Common myeloid progenitor, CD34-positive (primary cell): ENCODE measurements around the gene EOGT.

Source experiments
- CTCF ChIA-PET: fragments of 350-600 bp; sonication (Branson Sonifier 250); formaldehyde crosslinking; loops from one replicate; lab custom pipeline; 2021; ENCODE audit warnings: antibody characterized with exemption; lab: Charles Lee
- POLR2A ChIA-PET: fragments of 350-600 bp; sonication (Branson Sonifier 250); formaldehyde crosslinking; loops from one replicate; lab custom pipeline; 2021; ENCODE audit warnings: antibody characterized with exemption; lab: Charles Lee
- DNase-seq, 3 donors: peaks; one replicate each; pipeline versions ENCODE4 v3.0.0 to v3.0.0-alpha.2; 2013
- H3K27ac ChIP-seq, 2 experiments: 1 replicate in 1 of 2; 2 replicates in 1 of 2; pipeline ENCODE4 v1.7.0; 2013; ENCODE audit warnings: inconsistent platforms in 2 of 2, low read length in 2 of 2, mild to moderate bottlenecking in 2 of 2, low read depth in 1 of 2, moderate library complexity in 1 of 2; ENCODE audit not compliant: severe bottlenecking in 2 of 2, insufficient read depth in 1 of 2, poor library complexity in 1 of 2
- H3K27me3 ChIP-seq, 5 experiments: replicated peaks in 2 of 5; 1 replicate in 3 of 5; 2 replicates in 2 of 5; pipeline versions ENCODE4 v1.6.1 to v1.7.0; 2013; ENCODE audit warnings: low read length in 4 of 5, mild to moderate bottlenecking in 2 of 5, moderate library complexity in 2 of 5, inconsistent platforms in 1 of 5; ENCODE audit not compliant: insufficient read depth in 5 of 5, control insufficient read depth in 4 of 5
- H3K36me3 ChIP-seq, 4 experiments: 1 replicate in 2 of 4; 2 replicates in 2 of 4; pipeline versions ENCODE4 v1.6.1 to v1.7.0; 2013; ENCODE audit warnings: low read length in 3 of 4, control low read depth in 1 of 4, mild to moderate bottlenecking in 1 of 4; ENCODE audit not compliant: control insufficient read depth in 4 of 4, insufficient read depth in 4 of 4
- H3K4me1 ChIP-seq, 4 experiments: 1 replicate in 3 of 4; 2 replicates in 1 of 4; pipeline versions ENCODE4 v1.6.1 to v1.7.1; 2013; ENCODE audit warnings: low read length in 3 of 4, mild to moderate bottlenecking in 3 of 4, control low read depth in 1 of 4, inconsistent platforms in 1 of 4, moderate library complexity in 1 of 4; ENCODE audit not compliant: control insufficient read depth in 4 of 4, insufficient read depth in 4 of 4; ENCODE audit errors: control extremely low read depth in 1 of 4
- H3K4me3 ChIP-seq, 7 experiments: 1 replicate in 4 of 7; 2 replicates in 3 of 7; pipeline versions ENCODE4 v1.5.1 to v1.7.0; 2013; ENCODE audit warnings: mild to moderate bottlenecking in 7 of 7, low read length in 6 of 7, moderate library complexity in 6 of 7, inconsistent platforms in 2 of 7, low read depth in 2 of 7, control low read depth in 1 of 7; ENCODE audit not compliant: insufficient read depth in 4 of 7, control insufficient read depth in 1 of 7; ENCODE audit errors: extremely low read depth in 1 of 7
- H3K9me3 ChIP-seq, 5 experiments: 1 replicate in 4 of 5; 2 replicates in 1 of 5; pipeline versions ENCODE4 v1.6.1 to v1.7.1; 2013; ENCODE audit warnings: low read length in 4 of 5, mild to moderate bottlenecking in 2 of 5, inconsistent platforms in 1 of 5, low read depth in 1 of 5, moderate library complexity in 1 of 5; ENCODE audit not compliant: control insufficient read depth in 4 of 5, insufficient read depth in 2 of 5; ENCODE audit errors: control extremely low read depth in 1 of 5
- WGBS: methylation state at CpG from one replicate; pipeline ENCODE4 v1.1.5; 2013; ENCODE audit not compliant: insufficient coverage; 5-methylcytosine and 5-hydroxymethylcytosine counted together

The EOGT gene

GRCh38 chr3:69048990-69049389, 35.5 kb upstream of the EOGT start:
- WGBS, result 100% methylated on average over 2 of the region's 2 CpGs

GRCh38 chr3:69044608-69045007, 31.1 kb upstream of the EOGT start:
- Histone ChIP-seq H3K4me3 (no peak overlapping the region), H3K36me3 (peaks cover 27 to 75% (median 41%) of the 10 kb centered on the region in 4 experiments), H3K27ac (no peak overlapping the region), H3K27me3 (no peaks in the 10 kb centered on the region), H3K4me1 (peaks cover 0 to 5% (median 1%) of the 10 kb centered on the region in 4 experiments), H3K9me3 (no peaks in the 10 kb centered on the region)
- WGBS, result 100% methylated on average over 1 of the region's 2 CpGs
- no peak for DNase-seq
- ChIA-PET CTCF (interaction anchor here (0.9 to 2.5 kb wide), 6 partner anchors 14 to 50 kb away, joined by 3 to 8 read pairs (median 3); no protein-coding TSS in a partner anchor), POLR2A (no interaction called here)

More at GRCh38 chr3:69048990-69049389, 35.5 kb upstream of the EOGT start:
- DNase-seq, result no peak
- ChIA-PET POLR2A (interaction anchor here (0.6 kb wide), 1 partner anchor 15 kb away, joined by 5 read pairs; no protein-coding TSS in a partner anchor), CTCF (no interaction called here)
- no peaks in the 10 kb centered on the region for H3K9me3 ChIP-seq
- H3K27me3 ChIP-seq, result no peaks in the 10 kb centered on the region
- peaks cover 14 to 41% (median 26%) of the 10 kb centered on the region in 4 experiments for H3K36me3 ChIP-seq
- H3K4me1 ChIP-seq, result peaks cover 10 to 28% (median 18%) of the 10 kb centered on the region in 4 experiments
- H3K4me3 ChIP-seq, result no peak overlapping the region
- no peak overlapping the region for H3K27ac ChIP-seq

- Histone ChIP-seq H3K9me3 (no peaks in the 10 kb centered on the region), H3K27me3 (no peaks in the 10 kb centered on the region), H3K36me3 (peaks cover 27 to 87% (median 49%) of the 10 kb centered on the region in 4 experiments), H3K4me1 (no peaks in the 10 kb centered on the region), H3K4me3 (no peak overlapping the region), H3K27ac (no peak overlapping the region)
- DNase-seq, result no peak
- 100% methylated on average over 2 of the region's 7 CpGs for WGBS
- POLR2A ChIA-PET, result no interaction called here
- CTCF ChIA-PET, result no interaction called here
Measured at GRCh38 chr3:69033470-69033869, 20.0 kb upstream of the EOGT start.

GRCh38 chr3:69032737-69033136, 19.3 kb upstream of the EOGT start:
- Histone ChIP-seq H3K9me3 (no peaks in the 10 kb centered on the region), H3K27me3 (no peaks in the 10 kb centered on the region), H3K36me3 (peaks cover 29 to 86% (median 46%) of the 10 kb centered on the region in 4 experiments), H3K27ac (no peak overlapping the region), H3K4me1 (no peaks in the 10 kb centered on the region), H3K4me3 (no peak overlapping the region)
- WGBS, result 100% methylated on average over 8 of the region's 9 CpGs
- no peak for DNase-seq
- ChIA-PET POLR2A (no interaction called here), CTCF (interaction anchor here (1.1 kb wide), 1 partner anchor 11 kb away, joined by 4 read pairs; no protein-coding TSS in a partner anchor)

GRCh38 chr3:69032142-69032541, 18.7 kb upstream of the EOGT start:
- no peak overlapping the region for H3K27ac ChIP-seq
- WGBS, result 88% methylated on average over 1 of the region's 2 CpGs
- H3K4me1 ChIP-seq, result no peaks in the 10 kb centered on the region
- ChIA-PET CTCF (interaction anchor here (0.9 to 1.1 kb wide), 5 partner anchors 10 to 23 kb away, joined by 3 to 5 read pairs (median 3); no protein-coding TSS in a partner anchor), POLR2A (no interaction called here)
- no peaks in the 10 kb centered on the region for H3K9me3 ChIP-seq
- peaks cover 27 to 82% (median 49%) of the 10 kb centered on the region in 4 experiments for H3K36me3 ChIP-seq
- no peak overlapping the region for H3K4me3 ChIP-seq
- H3K27me3 ChIP-seq, result no peaks in the 10 kb centered on the region
- no peak for DNase-seq

GRCh38 chr3:69031635-69032034, 18.2 kb upstream of the EOGT start:
- no peaks in the 10 kb centered on the region for H3K27me3 ChIP-seq
- ChIA-PET CTCF (interaction anchor here (0.9 to 1.1 kb wide), 6 partner anchors 10 to 22 kb away, joined by 3 to 5 read pairs (median 3); partner anchors contain the start of gene EOGT), POLR2A (no interaction called here)
- H3K9me3 ChIP-seq, result no peaks in the 10 kb centered on the region
- no peaks in the 10 kb centered on the region for H3K4me1 ChIP-seq
- no peak overlapping the region for H3K4me3 ChIP-seq
- peaks cover 22 to 79% (median 47%) of the 10 kb centered on the region in 4 experiments for H3K36me3 ChIP-seq
- no peak overlapping the region for H3K27ac ChIP-seq
- DNase-seq, result no peak
- WGBS, result no CpG with 5 or more reads among the region's 1 CpG

- ChIA-PET CTCF (interaction anchor here (0.9 to 1.3 kb wide), 7 partner anchors 9 to 63 kb away, joined by 3 to 4 read pairs (median 3); no protein-coding TSS in a partner anchor), POLR2A (no interaction called here)
- no peak overlapping the region for H3K4me3 ChIP-seq
- no peaks in the 10 kb centered on the region for H3K9me3 ChIP-seq
- H3K36me3 ChIP-seq, result peaks cover 10 to 32% (median 22%) of the 10 kb centered on the region in 4 experiments
- no peaks in the 10 kb centered on the region for H3K4me1 ChIP-seq
- H3K27me3 ChIP-seq, result no peaks in the 10 kb centered on the region
- no CpG with 5 or more reads among the region's 4 CpGs for WGBS
- no peak overlapping the region for H3K27ac ChIP-seq
- DNase-seq, result no peak
Measured at GRCh38 chr3:69020857-69021256, 7.4 kb upstream of the EOGT start.
